HL-60/S4 treated with retinoic acid at 250 ng/mL for 4 days and 3 days (cell line): ENCODE results near the gene LRP2BP.

ENCODE experiments used
- in situ Hi-C: fragments of 300-500 bp; cut with MboI; formaldehyde crosslinking; loops from 2 replicates; pipeline ENCODE4 v1.7.0; 2022; ENCODE audit warnings: low sequenced_read_pairs

LRP2BP gene

GRCh38 chr4:185395956-185396723 lies 416 bp upstream of the LRP2BP start:
- in situ Hi-C loops, result no loop called here

GRCh38 chr4:185394568-185395237 lies 1.0 kb downstream of the LRP2BP start:
- in situ Hi-C loops, result no loop called here

GRCh38 chr4:185392156-185392555 lies 3.6 kb downstream of the LRP2BP start:
- in situ Hi-C loops, result no loop called here

- in situ Hi-C loops, result no loop called here
Observed at GRCh38 chr4:185390941-185391340, 4.8 kb downstream of the LRP2BP start.

GRCh38 chr4:185387957-185388356 lies 7.8 kb downstream of the LRP2BP start:
- in situ Hi-C loops, result no loop called here

- in situ Hi-C loops, result no loop called here
Observed at GRCh38 chr4:185384930-185385331, 10.8 kb downstream of the LRP2BP start.

- in situ Hi-C loops, result no loop called here
Observed at GRCh38 chr4:185384061-185384460, 11.7 kb downstream of the LRP2BP start.

GRCh38 chr4:185383451-185383850 lies 12.3 kb downstream of the LRP2BP start:
- in situ Hi-C loops, result no loop called here

- in situ Hi-C loops, result no loop called here
Observed at GRCh38 chr4:185382754-185383153, 13.0 kb downstream of the LRP2BP start.

- in situ Hi-C loops, result no loop called here
Observed at GRCh38 chr4:185381288-185382196, 14.2 kb downstream of the LRP2BP start.

GRCh38 chr4:185380320-185380719 lies 15.4 kb downstream of the LRP2BP start:
- in situ Hi-C loops, result no loop called here

GRCh38 chr4:185379326-185380295 lies 16.1 kb downstream of the LRP2BP start:
- in situ Hi-C loops, result no loop called here

GRCh38 chr4:185378264-185378663 lies 17.5 kb downstream of the LRP2BP start:
- in situ Hi-C loops, result no loop called here

- in situ Hi-C loops, result no loop called here
Observed at GRCh38 chr4:185374573-185374972, 21.2 kb downstream of the LRP2BP start.

GRCh38 chr4:185374027-185374426 lies 21.7 kb downstream of the LRP2BP start:
- in situ Hi-C loops, result no loop called here

- in situ Hi-C loops, result no loop called here
Observed at GRCh38 chr4:185371702-185372101, 24.0 kb downstream of the LRP2BP start.

GRCh38 chr4:185370268-185370949 lies 25.3 kb downstream of the LRP2BP start:
- in situ Hi-C loops, result no loop called here

- in situ Hi-C loops, result no loop called here
Observed at GRCh38 chr4:185369731-185370130, 26.0 kb downstream of the LRP2BP start.

GRCh38 chr4:185364886-185365285 lies 30.8 kb downstream of the LRP2BP start:
- in situ Hi-C loops, result no loop called here

GRCh38 chr4:185363251-185363650 lies 32.5 kb downstream of the LRP2BP start:
- in situ Hi-C loops, result no loop called here
